ENCODE measurements around the gene PKD1L1.

DNA sequence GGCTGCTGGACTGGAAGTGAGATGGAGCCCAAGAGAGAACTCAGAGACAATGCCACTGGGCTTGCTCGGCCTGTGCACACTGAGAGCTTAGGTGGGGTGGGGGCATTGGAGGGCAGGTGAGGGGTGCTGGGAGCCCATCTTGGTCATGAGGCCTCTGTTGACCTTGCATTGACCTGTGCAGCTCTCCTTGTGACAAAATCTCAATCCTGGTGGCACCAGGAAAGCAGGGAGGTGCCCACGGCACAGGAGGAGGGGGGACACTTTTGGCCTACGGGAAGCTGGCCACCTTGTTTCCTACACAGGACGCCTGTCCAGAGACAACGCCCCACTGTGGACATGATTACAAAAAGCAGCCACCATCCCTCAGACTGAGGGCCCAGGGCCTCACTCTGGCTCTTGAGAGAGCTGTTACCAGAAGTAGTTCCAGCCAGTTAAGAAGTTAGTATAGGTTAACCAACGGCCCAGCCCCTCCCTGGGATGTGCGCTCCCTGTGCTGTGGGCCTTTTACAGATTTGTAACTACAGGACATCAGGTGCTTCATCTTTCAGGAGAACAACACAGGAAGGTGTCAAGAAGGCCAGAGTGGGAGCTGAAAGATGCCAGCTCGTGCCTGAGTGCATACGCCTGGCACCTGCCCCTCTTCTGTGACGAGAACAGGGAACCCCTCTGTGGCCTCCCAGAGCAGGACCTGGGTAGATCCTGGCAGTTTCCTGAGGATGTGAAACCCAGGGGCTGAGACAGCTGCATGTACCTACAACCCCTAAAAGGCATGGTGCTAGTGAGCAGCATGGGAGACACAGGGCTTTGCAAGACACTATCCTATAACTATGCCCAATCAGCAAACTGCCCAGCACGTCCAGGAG is 10.3 kb downstream of the PKD1L1 start:
- TF ChIP-seq, protein P1, sequence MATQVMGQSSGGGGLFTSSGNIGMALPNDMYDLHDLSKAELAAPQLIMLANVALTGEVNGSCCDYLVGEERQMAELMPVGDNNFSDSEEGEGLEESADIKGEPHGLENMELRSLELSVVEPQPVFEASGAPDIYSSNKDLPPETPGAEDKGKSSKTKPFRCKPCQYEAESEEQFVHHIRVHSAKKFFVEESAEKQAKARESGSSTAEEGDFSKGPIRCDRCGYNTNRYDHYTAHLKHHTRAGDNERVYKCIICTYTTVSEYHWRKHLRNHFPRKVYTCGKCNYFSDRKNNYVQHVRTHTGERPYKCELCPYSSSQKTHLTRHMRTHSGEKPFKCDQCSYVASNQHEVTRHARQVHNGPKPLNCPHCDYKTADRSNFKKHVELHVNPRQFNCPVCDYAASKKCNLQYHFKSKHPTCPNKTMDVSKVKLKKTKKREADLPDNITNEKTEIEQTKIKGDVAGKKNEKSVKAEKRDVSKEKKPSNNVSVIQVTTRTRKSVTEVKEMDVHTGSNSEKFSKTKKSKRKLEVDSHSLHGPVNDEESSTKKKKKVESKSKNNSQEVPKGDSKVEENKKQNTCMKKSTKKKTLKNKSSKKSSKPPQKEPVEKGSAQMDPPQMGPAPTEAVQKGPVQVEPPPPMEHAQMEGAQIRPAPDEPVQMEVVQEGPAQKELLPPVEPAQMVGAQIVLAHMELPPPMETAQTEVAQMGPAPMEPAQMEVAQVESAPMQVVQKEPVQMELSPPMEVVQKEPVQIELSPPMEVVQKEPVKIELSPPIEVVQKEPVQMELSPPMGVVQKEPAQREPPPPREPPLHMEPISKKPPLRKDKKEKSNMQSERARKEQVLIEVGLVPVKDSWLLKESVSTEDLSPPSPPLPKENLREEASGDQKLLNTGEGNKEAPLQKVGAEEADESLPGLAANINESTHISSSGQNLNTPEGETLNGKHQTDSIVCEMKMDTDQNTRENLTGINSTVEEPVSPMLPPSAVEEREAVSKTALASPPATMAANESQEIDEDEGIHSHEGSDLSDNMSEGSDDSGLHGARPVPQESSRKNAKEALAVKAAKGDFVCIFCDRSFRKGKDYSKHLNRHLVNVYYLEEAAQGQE (IDR thresholded peaks at IDR 0.05; ENCODE audit: borderline replicate concordance), result no peak
- TF ChIP-seq POLR2AphosphoS5 (IDR thresholded peaks at IDR 0.05) (no peak), TAF1 (IDR thresholded peaks at IDR 0.05; ENCODE audit: low read depth) (no peak), EZH2 (IDR thresholded peaks at IDR 0.05; ENCODE audit: borderline replicate concordance, insufficient read depth, low read length, poor library complexity, severe bottlenecking) (no peak)
- TF ChIP-seq, protein P2, sequence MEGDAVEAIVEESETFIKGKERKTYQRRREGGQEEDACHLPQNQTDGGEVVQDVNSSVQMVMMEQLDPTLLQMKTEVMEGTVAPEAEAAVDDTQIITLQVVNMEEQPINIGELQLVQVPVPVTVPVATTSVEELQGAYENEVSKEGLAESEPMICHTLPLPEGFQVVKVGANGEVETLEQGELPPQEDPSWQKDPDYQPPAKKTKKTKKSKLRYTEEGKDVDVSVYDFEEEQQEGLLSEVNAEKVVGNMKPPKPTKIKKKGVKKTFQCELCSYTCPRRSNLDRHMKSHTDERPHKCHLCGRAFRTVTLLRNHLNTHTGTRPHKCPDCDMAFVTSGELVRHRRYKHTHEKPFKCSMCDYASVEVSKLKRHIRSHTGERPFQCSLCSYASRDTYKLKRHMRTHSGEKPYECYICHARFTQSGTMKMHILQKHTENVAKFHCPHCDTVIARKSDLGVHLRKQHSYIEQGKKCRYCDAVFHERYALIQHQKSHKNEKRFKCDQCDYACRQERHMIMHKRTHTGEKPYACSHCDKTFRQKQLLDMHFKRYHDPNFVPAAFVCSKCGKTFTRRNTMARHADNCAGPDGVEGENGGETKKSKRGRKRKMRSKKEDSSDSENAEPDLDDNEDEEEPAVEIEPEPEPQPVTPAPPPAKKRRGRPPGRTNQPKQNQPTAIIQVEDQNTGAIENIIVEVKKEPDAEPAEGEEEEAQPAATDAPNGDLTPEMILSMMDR (IDR thresholded peaks at IDR 0.05; ENCODE audit: poor library complexity, severe bottlenecking), result no peak

Data from neural cell (in vitro differentiated cells).